WTC11 (cell line): ENCODE results near the gene RLN3. TPM values are rescaled to one million over a fixed set of nuclear protein-coding genes. Genes with fewer than 3 reads are reported as not detected.

Experiments used
- ATAC-seq: fragments of 200-7000 bp; cut with Tn5 transposase; 2 replicates; pipeline ENCODE4 v1.10.0; 2021; ENCODE audit warnings: mild to moderate bottlenecking, moderate library complexity
- CTCF ChIA-PET: fragments of 300-600 bp; sonication (Branson Sonifier 250); formaldehyde crosslinking; loops from one replicate; lab custom pipeline; 2021; ENCODE audit warnings: antibody characterized with exemption; lab: Charles Lee
- POLR2A ChIA-PET: fragments of 350-600 bp; sonication (Branson Sonifier 250); formaldehyde crosslinking; loops from one replicate; lab custom pipeline; 2021; ENCODE audit warnings: antibody characterized with exemption; lab: Charles Lee
- DNase-seq: peaks from one replicate; pipeline ENCODE4 v3.0.0; 2021; ENCODE audit warnings: low spot score
- H3K27ac Mint-ChIP-seq: 2 replicates; pipeline ENCODE4 v1.8.0; 2021; ENCODE audit warnings: mixed read lengths
- H3K27me3 Mint-ChIP-seq: 2 replicates; pipeline ENCODE4 v1.8.0; 2021; ENCODE audit warnings: low read depth, mild to moderate bottlenecking, moderate library complexity, mixed read lengths
- H3K36me3 Mint-ChIP-seq: 2 replicates; pipeline ENCODE4 v1.8.0; 2021; ENCODE audit warnings: mixed read lengths
- H3K4me1 Mint-ChIP-seq: 2 replicates; pipeline ENCODE4 v1.8.0; 2022; ENCODE audit warnings: mixed read lengths
- H3K4me3 Mint-ChIP-seq: 2 replicates; pipeline ENCODE4 v1.8.0; 2021; ENCODE audit warnings: mild to moderate bottlenecking, moderate library complexity, mixed read lengths
- H3K9me3 Mint-ChIP-seq: 2 replicates; pipeline ENCODE4 v1.8.0; 2021; ENCODE audit warnings: mixed read lengths
- AFF4 ChIP-seq: sonication (generic); formaldehyde crosslinking; IDR thresholded peaks from 2 replicates; pipeline ENCODE4 v1.8.1; 2023; ENCODE audit warnings: mild to moderate bottlenecking, missing genetic modification reagents, borderline replicate concordance
- ATF3 ChIP-seq: sonication (generic); formaldehyde crosslinking; conservative IDR thresholded peaks from 2 replicates; pipeline ENCODE4 v1.8.1; 2022; ENCODE audit warnings: mild to moderate bottlenecking, missing genetic modification reagents
- CREB1 ChIP-seq: sonication (generic); formaldehyde crosslinking; IDR thresholded peaks from 2 replicates; pipeline ENCODE4 v1.8.0; 2023; ENCODE audit warnings: mild to moderate bottlenecking, missing genetic modification reagents
- CTCF ChIP-seq: fragments of 200-600 bp; IDR thresholded peaks from 2 replicates; pipeline ENCODE4 v1.8.0; 2022; ENCODE audit warnings: antibody characterized with exemption
- GRHL2 ChIP-seq: fragments of 250-450 bp; sonication (Bioruptor Pico); IDR thresholded peaks from 2 replicates; pipeline ENCODE4 v1.8.0; 2022; ENCODE audit warnings: mild to moderate bottlenecking, moderate library complexity; ENCODE audit not compliant: insufficient replicate concordance, severe bottlenecking
- JAZF1 ChIP-seq: fragments of 250-450 bp; sonication (Bioruptor Pico); IDR thresholded peaks from 2 replicates; pipeline ENCODE4 v1.9.0; 2021; ENCODE audit warnings: moderate library complexity, mild to moderate bottlenecking, inconsistent platforms
- JUN ChIP-seq: sonication (generic); formaldehyde crosslinking; IDR thresholded peaks from 2 replicates; pipeline ENCODE4 v1.8.0; 2023; ENCODE audit warnings: mild to moderate bottlenecking, missing genetic modification reagents
- KAT7 ChIP-seq: sonication (generic); formaldehyde crosslinking; IDR thresholded peaks from 2 replicates; pipeline ENCODE4 v1.8.1; 2023; ENCODE audit warnings: missing genetic modification reagents, mild to moderate bottlenecking, borderline replicate concordance
- NFATC4 ChIP-seq: fragments of 250-450 bp; sonication (Bioruptor Pico); IDR thresholded peaks from 2 replicates; pipeline ENCODE4 v1.9.0; 2021; ENCODE audit warnings: mild to moderate bottlenecking
- NFE2L1 ChIP-seq: sonication (generic); formaldehyde crosslinking; IDR thresholded peaks from 2 replicates; pipeline ENCODE4 v1.8.1; 2023; ENCODE audit warnings: missing genetic modification reagents
- NR3C1 ChIP-seq: sonication (generic); formaldehyde crosslinking; conservative IDR thresholded peaks from 2 replicates; pipeline ENCODE4 v1.8.1; 2023; ENCODE audit warnings: low read depth, mild to moderate bottlenecking, missing genetic modification reagents
- PRRX2 ChIP-seq: fragments of 250-450 bp; sonication (Bioruptor Pico); IDR thresholded peaks from 2 replicates; pipeline ENCODE4 v1.8.0; 2021; ENCODE audit warnings: mild to moderate bottlenecking
- RELA ChIP-seq: sonication (generic); formaldehyde crosslinking; IDR thresholded peaks from 2 replicates; pipeline ENCODE4 v1.8.1; 2022; ENCODE audit warnings: missing genetic modification reagents, mild to moderate bottlenecking, borderline replicate concordance
- RORB ChIP-seq: fragments of 250-450 bp; sonication (Bioruptor Pico); IDR thresholded peaks from 2 replicates; pipeline ENCODE4 v1.9.0; 2021; ENCODE audit warnings: mild to moderate bottlenecking
- SMAD4 ChIP-seq: sonication (generic); formaldehyde crosslinking; IDR thresholded peaks from 2 replicates; pipeline ENCODE4 v1.8.0; 2022; ENCODE audit warnings: mild to moderate bottlenecking, missing genetic modification reagents
- SP1 ChIP-seq: sonication (generic); formaldehyde crosslinking; conservative IDR thresholded peaks from 2 replicates; pipeline ENCODE4 v1.8.1; 2022; ENCODE audit warnings: missing genetic modification reagents
- TP53 ChIP-seq: sonication (generic); formaldehyde crosslinking; IDR thresholded peaks from 2 replicates; pipeline ENCODE4 v1.8.1; 2023; ENCODE audit warnings: mild to moderate bottlenecking, missing genetic modification reagents
- ZBTB43 ChIP-seq: sonication (generic); formaldehyde crosslinking; IDR thresholded peaks from 2 replicates; pipeline ENCODE4 v1.8.1; 2023; ENCODE audit warnings: mild to moderate bottlenecking, missing genetic modification reagents
- ZNF317 ChIP-seq: sonication (generic); formaldehyde crosslinking; IDR thresholded peaks from 2 replicates; pipeline ENCODE4 v1.8.1; 2023; ENCODE audit warnings: low read depth, mild to moderate bottlenecking, moderate library complexity, missing genetic modification reagents, borderline replicate concordance
- total RNA-seq: library from RNA; stranded (reverse); gene quantifications from 3 replicates; pipeline ENCODE4 v1.2.3, GENCODE V29; 2021
- TF ChIP-seq, protein P1 (sequence below): fragments of 250-450 bp; sonication (Bioruptor Pico); IDR thresholded peaks from 2 replicates; pipeline ENCODE4 v1.8.0; 2021; ENCODE audit warnings: mild to moderate bottlenecking
- TF ChIP-seq, protein P2 (sequence below): sonication (generic); formaldehyde crosslinking; IDR thresholded peaks from 2 replicates; pipeline ENCODE4 v1.8.0; 2023; ENCODE audit warnings: missing genetic modification reagents
- TF ChIP-seq, protein P3 (sequence below): sonication (generic); formaldehyde crosslinking; IDR thresholded peaks from 2 replicates; pipeline ENCODE4 v1.8.0; 2022; ENCODE audit warnings: mild to moderate bottlenecking, missing genetic modification reagents
- TF ChIP-seq, protein P4 (sequence below): sonication (generic); formaldehyde crosslinking; IDR thresholded peaks from 2 replicates; pipeline ENCODE4 v1.8.1; 2023; ENCODE audit warnings: mild to moderate bottlenecking, missing genetic modification reagents, moderate library complexity

The RLN3 gene
- total RNA-seq, 1 experiment from 2014 or later = not detected

GRCh38 chr19:14061751-14062557 lies 34.0 kb downstream of the RLN3 start, which contains the start of gene PALM3 (continued):
- TF ChIP-seq ZBTB43 = no peak

GRCh38 chr19:14062558-14062855 lies 34.6 kb downstream of the RLN3 start:
- DNase-seq (no peak), ATAC-seq (no peak)
- H3K36me3 Mint-ChIP-seq = no peaks in the 10 kb centered on the region
- H3K9me3 Mint-ChIP-seq = no peaks in the 10 kb centered on the region
- POLR2A ChIA-PET = no interaction called here
- H3K4me1 Mint-ChIP-seq = peaks cover 12% of the 10 kb centered on the region
- H3K27ac Mint-ChIP-seq = no peak overlapping the region
- H3K4me3 Mint-ChIP-seq = no peak overlapping the region
- H3K27me3 Mint-ChIP-seq = peaks cover 26% of the 10 kb centered on the region
- TF ChIP-seq, protein P1, sequence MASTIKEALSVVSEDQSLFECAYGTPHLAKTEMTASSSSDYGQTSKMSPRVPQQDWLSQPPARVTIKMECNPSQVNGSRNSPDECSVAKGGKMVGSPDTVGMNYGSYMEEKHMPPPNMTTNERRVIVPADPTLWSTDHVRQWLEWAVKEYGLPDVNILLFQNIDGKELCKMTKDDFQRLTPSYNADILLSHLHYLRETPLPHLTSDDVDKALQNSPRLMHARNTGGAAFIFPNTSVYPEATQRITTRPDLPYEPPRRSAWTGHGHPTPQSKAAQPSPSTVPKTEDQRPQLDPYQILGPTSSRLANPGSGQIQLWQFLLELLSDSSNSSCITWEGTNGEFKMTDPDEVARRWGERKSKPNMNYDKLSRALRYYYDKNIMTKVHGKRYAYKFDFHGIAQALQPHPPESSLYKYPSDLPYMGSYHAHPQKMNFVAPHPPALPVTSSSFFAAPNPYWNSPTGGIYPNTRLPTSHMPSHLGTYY (CRISPR knock-in tag) = no peak
- no peak for TF ChIP-seq ATF3 (CRISPR knock-in tag)
- TF ChIP-seq JAZF1 = no peak
- no peak for TF ChIP-seq ZNF317 (CRISPR knock-in tag)
- no peak for TF ChIP-seq SMAD4 (CRISPR knock-in tag)
- TF ChIP-seq CREB1 = no peak
- TF ChIP-seq RORB = no peak
- no peak for TF ChIP-seq KAT7 (CRISPR knock-in tag)
- TF ChIP-seq AFF4 (CRISPR knock-in tag) = no peak
- TF ChIP-seq, protein P2, sequence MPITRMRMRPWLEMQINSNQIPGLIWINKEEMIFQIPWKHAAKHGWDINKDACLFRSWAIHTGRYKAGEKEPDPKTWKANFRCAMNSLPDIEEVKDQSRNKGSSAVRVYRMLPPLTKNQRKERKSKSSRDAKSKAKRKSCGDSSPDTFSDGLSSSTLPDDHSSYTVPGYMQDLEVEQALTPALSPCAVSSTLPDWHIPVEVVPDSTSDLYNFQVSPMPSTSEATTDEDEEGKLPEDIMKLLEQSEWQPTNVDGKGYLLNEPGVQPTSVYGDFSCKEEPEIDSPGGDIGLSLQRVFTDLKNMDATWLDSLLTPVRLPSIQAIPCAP (CRISPR knock-in tag) = no peak
- no peak for TF ChIP-seq PRRX2 (CRISPR knock-in tag)
- no peak for TF ChIP-seq NFE2L1 (CRISPR knock-in tag)
- TF ChIP-seq GRHL2 = no peak
- CTCF ChIA-PET = interaction anchor here (7.3 to 7.8 kb wide), 2 partner anchors 9 to 16 kb away, joined by 164 to 187 read pairs; partner anchors contain the start of gene MISP3

DNA sequence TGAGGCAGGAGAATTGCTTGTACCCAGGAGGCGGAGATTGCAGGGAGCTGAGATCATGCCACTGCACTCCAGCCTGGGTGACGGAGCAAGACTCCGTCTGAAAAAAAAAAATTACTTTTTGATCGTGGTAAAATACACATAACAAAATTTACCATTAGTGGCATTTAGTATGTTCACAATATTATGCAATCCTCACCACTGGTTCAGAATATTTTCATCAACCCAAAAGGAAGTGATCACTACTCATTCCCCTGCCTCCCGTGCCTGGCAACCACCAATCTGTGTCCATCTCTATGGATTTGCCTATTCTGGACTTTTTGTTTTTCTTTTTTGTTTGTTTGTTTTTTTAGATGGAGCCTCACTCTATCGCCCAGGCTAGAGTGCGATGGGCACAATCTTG lies 35.2 kb downstream of the RLN3 start:
- H3K9me3 Mint-ChIP-seq = no peaks in the 10 kb centered on the region
- no peak overlapping the region for H3K4me3 Mint-ChIP-seq
- no peaks in the 10 kb centered on the region for H3K36me3 Mint-ChIP-seq
- DNase-seq = no peak
- ChIA-PET CTCF (interaction anchor here (0.6 to 7.8 kb wide), 3 partner anchors 9 to 203 kb away, joined by 3 to 187 read pairs (median 5); partner anchors contain the start of gene MISP3), POLR2A (no interaction called here)
- H3K27ac Mint-ChIP-seq = no peak overlapping the region
- peaks cover 20% of the 10 kb centered on the region for H3K27me3 Mint-ChIP-seq
- H3K4me1 Mint-ChIP-seq = peaks cover 12% of the 10 kb centered on the region
- no peak for ATAC-seq
- TF ChIP-seq JUN (CRISPR knock-in tag) (no peak), NFATC4 (no peak), TP53 (CRISPR knock-in tag) (no peak), RORB (no peak), CTCF (no peak), KAT7 (CRISPR knock-in tag) (no peak), RELA (no peak), SP1 (CRISPR knock-in tag) (no peak), NR3C1 (CRISPR knock-in tag) (no peak)
- TF ChIP-seq, protein P3, sequence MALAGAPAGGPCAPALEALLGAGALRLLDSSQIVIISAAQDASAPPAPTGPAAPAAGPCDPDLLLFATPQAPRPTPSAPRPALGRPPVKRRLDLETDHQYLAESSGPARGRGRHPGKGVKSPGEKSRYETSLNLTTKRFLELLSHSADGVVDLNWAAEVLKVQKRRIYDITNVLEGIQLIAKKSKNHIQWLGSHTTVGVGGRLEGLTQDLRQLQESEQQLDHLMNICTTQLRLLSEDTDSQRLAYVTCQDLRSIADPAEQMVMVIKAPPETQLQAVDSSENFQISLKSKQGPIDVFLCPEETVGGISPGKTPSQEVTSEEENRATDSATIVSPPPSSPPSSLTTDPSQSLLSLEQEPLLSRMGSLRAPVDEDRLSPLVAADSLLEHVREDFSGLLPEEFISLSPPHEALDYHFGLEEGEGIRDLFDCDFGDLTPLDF (CRISPR knock-in tag) = no peak
- TF ChIP-seq, protein P4, sequence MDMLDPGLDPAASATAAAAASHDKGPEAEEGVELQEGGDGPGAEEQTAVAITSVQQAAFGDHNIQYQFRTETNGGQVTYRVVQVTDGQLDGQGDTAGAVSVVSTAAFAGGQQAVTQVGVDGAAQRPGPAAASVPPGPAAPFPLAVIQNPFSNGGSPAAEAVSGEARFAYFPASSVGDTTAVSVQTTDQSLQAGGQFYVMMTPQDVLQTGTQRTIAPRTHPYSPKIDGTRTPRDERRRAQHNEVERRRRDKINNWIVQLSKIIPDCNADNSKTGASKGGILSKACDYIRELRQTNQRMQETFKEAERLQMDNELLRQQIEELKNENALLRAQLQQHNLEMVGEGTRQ (CRISPR knock-in tag) = no peak
